ENCODE measurements around the gene ARL10. TPM values are rescaled to one million over a fixed set of nuclear protein-coding genes. Genes with fewer than 3 reads are reported as not detected.
A peak's percentile ranks its signal among the peaks of the same experiment; 100 is the strongest.

ARL10 gene
- total RNA-seq, 2 experiments from 2014 or later, result 12.3 to 15.6 TPM

DNA sequence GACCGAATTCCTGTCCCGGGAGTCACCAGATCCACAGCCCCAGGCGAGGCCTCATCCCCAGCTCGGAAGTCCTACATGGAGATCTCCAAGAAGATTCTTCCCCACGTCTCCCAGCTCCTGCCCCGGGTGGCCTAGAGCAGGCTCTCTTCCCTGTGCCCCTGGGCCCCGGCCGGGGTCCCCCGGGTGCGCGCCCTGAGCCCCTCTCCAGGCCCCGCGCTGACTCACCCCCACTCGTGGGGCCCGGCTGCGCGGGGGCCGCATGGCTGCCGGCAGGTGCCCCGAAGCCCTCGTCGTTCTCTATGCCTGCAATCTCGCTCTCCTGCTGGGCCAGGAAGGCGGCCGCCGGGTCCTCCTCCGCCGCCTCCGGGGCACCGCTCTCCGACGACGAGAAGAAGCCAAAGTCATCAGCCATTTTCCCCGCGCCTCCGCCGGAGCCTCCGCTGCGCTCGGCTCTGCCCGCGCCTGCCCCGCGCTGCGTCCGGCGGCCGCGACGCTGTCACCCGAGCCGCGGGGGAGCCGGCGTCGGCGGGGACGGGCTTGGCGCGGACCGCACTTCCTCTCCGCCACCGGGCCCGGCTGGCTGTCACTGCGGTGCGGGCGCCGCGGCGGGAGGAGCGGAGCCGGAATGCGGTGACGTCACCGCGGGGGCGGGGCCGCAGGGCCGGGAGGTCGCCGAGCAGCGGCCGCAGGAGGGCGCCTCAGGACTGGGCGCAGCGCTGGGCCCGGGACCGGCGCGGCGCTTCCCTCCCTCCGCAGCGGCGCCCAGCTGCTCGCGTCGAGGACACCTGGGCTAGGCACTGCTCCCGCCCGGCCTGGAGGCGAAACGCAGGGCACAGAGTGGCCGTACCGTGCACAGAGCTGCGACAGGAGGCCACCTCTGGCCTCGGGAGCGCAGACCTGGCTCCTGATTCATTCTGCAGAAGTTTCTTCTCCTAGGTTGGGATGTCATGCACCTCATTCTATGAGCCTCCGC is 51.0 kb downstream of the ARL10 start, which contains the start of gene CLTB:
Gene CLTB, minus strand, starts transcription at position 588 of the 973 bp plus-strand sequence. Its CDS starts 176 bp downstream, at position 412.
- POLR2A ChIA-PET, result interaction anchor here (0.5 to 0.8 kb wide), 2 partner anchors 121 to 971 kb away, joined by 3 to 5 read pairs; partner anchors contain the start of gene RNF44
- Mint-ChIP-seq H3K4me3 (peak within 1 kb of the TSS; percentile 74), H3K4me1 (peaks cover 36% of the 10 kb centered on the region), H3K36me3 (ENCODE audit: low read depth) (no peaks in the 10 kb centered on the region), H3K9me3 (ENCODE audit: low read depth) (peaks cover 3% of the 10 kb centered on the region), H3K27ac (peak within 1 kb of the TSS; percentile 76), H3K27me3 (no peaks in the 10 kb centered on the region)
- CTCF ChIA-PET, result interaction anchor here (0.6 to 4.7 kb wide), 17 partner anchors 9 to 485 kb away, joined by 3 to 22 read pairs (median 3); partner anchors contain the start of gene FAF2
- intact Hi-C loops (cut with DNase I, micrococcal nuclease), result loop anchor here (1.0 to 10.0 kb wide), 13 partner anchors 27 to 231 kb away; partner anchors contain the start of genes FAF2 (in 2 of the 2), ARL10 (in 1 of the 2), CDHR2 (in 1 of the 2) and GPRIN1 (in 1 of the 2)
- DNase-seq, result peak; percentile 94
- peak; percentile 96 for ATAC-seq

- Mint-ChIP-seq H3K4me3 (peak overlapping the region; percentile 58), H3K27ac (peak overlapping the region; percentile 53), H3K36me3 (ENCODE audit: low read depth) (no peaks in the 10 kb centered on the region), H3K4me1 (peaks cover 31% of the 10 kb centered on the region), H3K9me3 (ENCODE audit: low read depth) (peaks cover 3% of the 10 kb centered on the region), H3K27me3 (no peaks in the 10 kb centered on the region)
- intact Hi-C loops (cut with DNase I, micrococcal nuclease), result loop anchor here (1.0 to 10.0 kb wide), 13 partner anchors 28 to 230 kb away; partner anchors contain the start of genes FAF2 (in 2 of the 2), ARL10 (in 1 of the 2), CDHR2 (in 1 of the 2) and GPRIN1 (in 1 of the 2)
- DNase-seq (no peak), ATAC-seq (no peak)
- ChIA-PET CTCF (interaction anchor here (0.7 to 4.7 kb wide), 14 partner anchors 9 to 484 kb away, joined by 3 to 22 read pairs (median 4); partner anchors contain the start of genes FAF2, HIGD2A and NOP16), POLR2A (no interaction called here)
These were observed 51.7 kb downstream of the ARL10 start for GRCh38 chr5:176416965-176417364.

DNA sequence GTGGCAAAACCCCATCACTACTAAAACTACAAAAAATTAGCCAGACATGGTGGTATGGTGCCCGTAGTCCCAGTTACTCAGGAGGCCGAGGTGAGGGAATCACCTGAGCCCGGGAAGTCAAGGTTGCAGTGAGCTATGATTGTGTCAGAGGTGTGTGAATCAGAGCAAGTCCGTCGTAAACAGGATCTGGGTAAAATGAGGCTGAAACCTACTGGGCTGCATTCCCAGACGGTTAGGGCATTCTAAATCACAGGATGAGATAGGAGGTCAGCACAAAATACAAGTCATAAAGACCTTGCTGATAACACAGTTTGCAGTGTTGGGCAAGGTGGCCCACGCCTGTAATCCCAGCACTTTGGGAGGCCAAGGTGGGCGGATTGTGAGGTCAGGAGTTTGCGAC is 53.0 kb downstream of the ARL10 start:
- Mint-ChIP-seq H3K27ac (no peak overlapping the region), H3K27me3 (no peaks in the 10 kb centered on the region), H3K4me1 (peaks cover 26% of the 10 kb centered on the region), H3K9me3 (ENCODE audit: low read depth) (peaks cover 3% of the 10 kb centered on the region), H3K4me3 (no peak overlapping the region), H3K36me3 (ENCODE audit: low read depth) (no peaks in the 10 kb centered on the region)
- POLR2A ChIA-PET, result interaction anchor here (0.6 kb wide), 1 partner anchor 13 kb away, joined by 5 read pairs; no protein-coding TSS in a partner anchor
- intact Hi-C loops (cut with DNase I, micrococcal nuclease), result loop anchor here in 1 of 2 experiments (10.0 kb wide), 2 partner anchors 127 to 157 kb away; partner anchors contain the start of gene CDHR2
- ATAC-seq (no peak), DNase-seq (no peak)
- CTCF ChIA-PET, result interaction anchor here (0.6 to 4.7 kb wide), 4 partner anchors 14 to 160 kb away, joined by 3 to 22 read pairs (median 4); partner anchors contain the start of gene FAF2

GRCh38 chr5:176420086-176420485 is 54.8 kb downstream of the ARL10 start:
- ChIA-PET CTCF (no interaction called here), POLR2A (no interaction called here)
- DNase-seq (no peak), ATAC-seq (no peak)
- H3K27ac Mint-ChIP-seq, result no peak overlapping the region
- peaks cover 3% of the 10 kb centered on the region for H3K9me3 Mint-ChIP-seq (ENCODE audit: low read depth)
- peaks cover 12% of the 10 kb centered on the region for H3K4me1 Mint-ChIP-seq
- H3K4me3 Mint-ChIP-seq, result no peak overlapping the region
- no peaks in the 10 kb centered on the region for H3K36me3 Mint-ChIP-seq (ENCODE audit: low read depth)
- H3K27me3 Mint-ChIP-seq, result no peaks in the 10 kb centered on the region
- intact Hi-C loops (cut with DNase I, micrococcal nuclease), result no loop called here

DNA sequence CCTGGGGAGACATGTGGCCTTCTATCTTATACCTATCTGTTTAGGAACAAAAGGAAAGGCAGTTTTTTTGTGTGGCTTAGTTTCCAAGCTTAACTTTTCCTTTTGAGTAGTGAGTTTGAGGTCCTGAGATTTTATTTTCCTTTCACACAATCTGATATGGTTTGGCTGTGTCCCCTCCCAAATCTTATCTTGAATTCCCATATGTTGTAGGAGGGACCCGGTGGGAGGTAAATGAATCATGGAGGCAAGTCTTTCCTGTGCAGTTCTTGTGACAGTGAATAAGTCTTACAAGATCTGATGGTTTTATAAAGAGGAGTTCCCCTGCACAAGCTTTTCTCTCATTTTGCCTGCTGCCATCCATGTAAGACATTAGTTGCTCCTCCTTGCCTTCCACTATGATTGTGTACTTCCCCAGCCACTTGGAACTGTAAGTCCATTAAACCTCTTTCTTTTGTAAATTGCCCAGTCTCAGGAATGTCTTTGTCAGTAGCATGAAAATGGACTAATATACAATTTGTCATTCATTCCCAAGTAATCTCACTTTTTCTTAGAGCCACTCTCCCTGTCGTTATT is 55.8 kb downstream of the ARL10 start:
- intact Hi-C loops (cut with DNase I, micrococcal nuclease), result no loop called here
- H3K4me1 Mint-ChIP-seq, result peaks cover 8% of the 10 kb centered on the region
- peaks cover 3% of the 10 kb centered on the region for H3K9me3 Mint-ChIP-seq (ENCODE audit: low read depth)
- CTCF ChIA-PET, result interaction anchor here (0.6 to 0.7 kb wide), 2 partner anchors 213 to 392 kb away, joined by 3 to 4 read pairs; no protein-coding TSS in a partner anchor
- H3K27ac Mint-ChIP-seq, result no peak overlapping the region
- H3K36me3 Mint-ChIP-seq (ENCODE audit: low read depth), result no peaks in the 10 kb centered on the region
- no peak for DNase-seq
- no peaks in the 10 kb centered on the region for H3K27me3 Mint-ChIP-seq
- POLR2A ChIA-PET, result no interaction called here
- no peak overlapping the region for H3K4me3 Mint-ChIP-seq
- no peak for ATAC-seq

- Mint-ChIP-seq H3K4me3 (no peak overlapping the region), H3K27ac (no peak overlapping the region), H3K9me3 (ENCODE audit: low read depth) (peaks cover 3% of the 10 kb centered on the region), H3K4me1 (no peaks in the 10 kb centered on the region), H3K36me3 (ENCODE audit: low read depth) (no peaks in the 10 kb centered on the region), H3K27me3 (no peaks in the 10 kb centered on the region)
- ATAC-seq (no peak), DNase-seq (no peak)
- CTCF ChIA-PET, result interaction anchor here (1.1 kb wide), 1 partner anchor 17 kb away, joined by 3 read pairs; no protein-coding TSS in a partner anchor
- POLR2A ChIA-PET, result no interaction called here
- intact Hi-C loops (cut with DNase I, micrococcal nuclease), result no loop called here
These were observed 58.9 kb downstream of the ARL10 start for GRCh38 chr5:176424181-176424580.

DNA sequence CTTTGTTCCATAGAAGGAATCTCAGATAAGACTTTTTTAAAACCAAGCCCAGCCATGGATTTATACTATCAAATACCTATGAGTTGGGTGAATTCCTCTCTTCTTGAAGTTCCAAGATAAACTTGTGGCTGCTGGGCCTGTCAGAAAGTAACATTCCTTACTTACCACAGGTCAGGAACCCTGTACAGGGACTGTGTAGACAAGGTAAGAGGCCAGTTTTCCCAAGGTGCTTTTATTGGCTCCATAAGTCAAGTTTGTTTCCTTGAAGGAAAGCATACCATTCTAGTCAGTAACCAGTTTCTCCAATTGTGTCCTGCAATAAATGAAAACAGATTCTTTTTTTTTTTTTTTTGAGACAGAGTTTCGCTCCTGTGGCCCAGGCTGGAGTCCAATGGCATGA is 59.9 kb downstream of the ARL10 start:
- no peak overlapping the region for H3K27ac Mint-ChIP-seq
- ChIA-PET CTCF (interaction anchor here (0.6 kb wide), 1 partner anchor 53 kb away, joined by 3 read pairs; no protein-coding TSS in a partner anchor), POLR2A (no interaction called here)
- no peak overlapping the region for H3K4me3 Mint-ChIP-seq
- H3K36me3 Mint-ChIP-seq (ENCODE audit: low read depth), result no peaks in the 10 kb centered on the region
- no peaks in the 10 kb centered on the region for H3K27me3 Mint-ChIP-seq
- intact Hi-C loops (cut with DNase I, micrococcal nuclease), result no loop called here
- ATAC-seq (no peak), DNase-seq (no peak)
- H3K9me3 Mint-ChIP-seq (ENCODE audit: low read depth), result peaks cover 3% of the 10 kb centered on the region
- H3K4me1 Mint-ChIP-seq, result no peaks in the 10 kb centered on the region

GRCh38 chr5:176425791-176426190 is 60.5 kb downstream of the ARL10 start:
- Mint-ChIP-seq H3K27me3 (no peaks in the 10 kb centered on the region), H3K27ac (no peak overlapping the region), H3K9me3 (ENCODE audit: low read depth) (no peaks in the 10 kb centered on the region), H3K4me3 (no peak overlapping the region), H3K4me1 (no peaks in the 10 kb centered on the region), H3K36me3 (ENCODE audit: low read depth) (no peaks in the 10 kb centered on the region)
- ChIA-PET POLR2A (no interaction called here), CTCF (interaction anchor here (0.6 to 1.3 kb wide), 3 partner anchors 22 to 56 kb away, joined by 3 to 7 read pairs (median 3); partner anchors contain the start of gene FAF2)
- no peak for ATAC-seq
- no peak for DNase-seq
- intact Hi-C loops (cut with DNase I, micrococcal nuclease), result no loop called here

- H3K9me3 Mint-ChIP-seq (ENCODE audit: low read depth), result no peaks in the 10 kb centered on the region
- ChIA-PET CTCF (no interaction called here), POLR2A (interaction anchor here (0.7 kb wide), 1 partner anchor 21 kb away, joined by 5 read pairs; no protein-coding TSS in a partner anchor)
- no peak for DNase-seq
- H3K27ac Mint-ChIP-seq, result no peak overlapping the region
- H3K4me3 Mint-ChIP-seq, result no peak overlapping the region
- no peaks in the 10 kb centered on the region for H3K36me3 Mint-ChIP-seq (ENCODE audit: low read depth)
- no peak for ATAC-seq
- intact Hi-C loops (cut with DNase I, micrococcal nuclease), result no loop called here
- H3K4me1 Mint-ChIP-seq, result no peaks in the 10 kb centered on the region
- no peaks in the 10 kb centered on the region for H3K27me3 Mint-ChIP-seq
These were observed 61.6 kb downstream of the ARL10 start for GRCh38 chr5:176426876-176427275.

- Mint-ChIP-seq H3K27ac (no peak overlapping the region), H3K4me3 (no peak overlapping the region), H3K36me3 (ENCODE audit: low read depth) (no peaks in the 10 kb centered on the region), H3K4me1 (no peaks in the 10 kb centered on the region), H3K27me3 (no peaks in the 10 kb centered on the region), H3K9me3 (ENCODE audit: low read depth) (no peaks in the 10 kb centered on the region)
- intact Hi-C loops (cut with DNase I, micrococcal nuclease), result no loop called here
- DNase-seq (no peak), ATAC-seq (no peak)
- POLR2A ChIA-PET, result no interaction called here
- CTCF ChIA-PET, result no interaction called here
These were observed 62.7 kb downstream of the ARL10 start for GRCh38 chr5:176427971-176428370.

GRCh38 chr5:176429972-176430371 is 64.7 kb downstream of the ARL10 start:
- CTCF ChIA-PET, result interaction anchor here (0.6 to 1.3 kb wide), 2 partner anchors 18 to 96 kb away, joined by 3 to 5 read pairs; partner anchors contain the start of gene FAF2
- ATAC-seq (no peak), DNase-seq (no peak)
- H3K9me3 Mint-ChIP-seq (ENCODE audit: low read depth), result no peaks in the 10 kb centered on the region
- POLR2A ChIA-PET, result no interaction called here
- H3K4me3 Mint-ChIP-seq, result no peak overlapping the region
- no peaks in the 10 kb centered on the region for H3K4me1 Mint-ChIP-seq
- intact Hi-C loops (cut with DNase I, micrococcal nuclease), result no loop called here
- no peaks in the 10 kb centered on the region for H3K27me3 Mint-ChIP-seq
- H3K36me3 Mint-ChIP-seq (ENCODE audit: low read depth), result no peaks in the 10 kb centered on the region
- no peak overlapping the region for H3K27ac Mint-ChIP-seq

Data from activated CD4-positive, alpha-beta T cell treated with anti-CD3 and anti-CD28 coated beads for 36 hours (primary cell).